Spleen (tissue), 11 donors: ENCODE measurements around the gene NKAIN2. TPM values are rescaled to one million over a fixed set of nuclear protein-coding genes. Genes with fewer than 3 reads are reported as not detected.
"Not testable (repeated sequence)": the region's sequence is repeated elsewhere in the genome, so short reads cannot be mapped to it uniquely, and the experiment has no call there.

Experiments used
- DNase-seq: peaks from one replicate; pipeline ENCODE4 v3.0.0-alpha.2; 2020
- H3K27ac ChIP-seq, 8 donors: fragments of 200-600 bp; sonication (generic) in 7 of 8; 1 replicate in 4 of 8; 2 replicates in 4 of 8; pipeline versions ENCODE4 v1.5.0 to v1.8.0; 2016 to 2021; ENCODE audit warnings: inconsistent platforms in 4 of 8, mild to moderate bottlenecking in 4 of 8, moderate library complexity in 1 of 8
- H3K27me3 ChIP-seq, 7 donors: fragments of 200-600 bp; sonication (generic) in 6 of 7; replicated peaks in 1 of 7; 1 replicate in 4 of 7; 2 replicates in 3 of 7; pipeline versions ENCODE4 v1.5.0 to v1.8.0; 2016 to 2021; ENCODE audit warnings: inconsistent platforms in 3 of 7, mild to moderate bottlenecking in 1 of 7
- H3K36me3 ChIP-seq, 6 donors: fragments of 200-600 bp; sonication (generic) in 5 of 6; 1 replicate in 4 of 6; 2 replicates in 2 of 6; pipeline versions ENCODE4 v1.5.0 to v1.8.0; 2016 to 2021; ENCODE audit warnings: inconsistent platforms in 2 of 6
- H3K4me1 ChIP-seq, 6 donors: fragments of 200-600 bp; sonication (generic) in 5 of 6; 1 replicate in 3 of 6; 2 replicates in 3 of 6; pipeline versions ENCODE4 v1.5.0 to v1.8.0; 2016 to 2021; ENCODE audit warnings: inconsistent platforms in 3 of 6
- H3K4me3 ChIP-seq, 8 donors: fragments of 200-600 bp; sonication (generic) in 7 of 8; 1 replicate in 4 of 8; 2 replicates in 4 of 8; pipeline versions ENCODE4 v1.5.0 to v1.8.0; 2016 to 2021; ENCODE audit warnings: inconsistent platforms in 4 of 8, mild to moderate bottlenecking in 4 of 8, moderate library complexity in 2 of 8
- H3K9me3 ChIP-seq, 8 donors: fragments of 200-600 bp; sonication (generic) in 7 of 8; 1 replicate in 4 of 8; 2 replicates in 4 of 8; pipeline versions ENCODE4 v1.5.0 to v1.8.0; 2016 to 2021; ENCODE audit warnings: inconsistent platforms in 4 of 8
- POLR2A ChIP-seq, 3 donors: fragments of 450-650 bp; IDR thresholded peaks; one replicate each; pipeline ENCODE4 v1.5.1; 2017; ENCODE audit warnings: antibody characterized with exemption in 3 of 3, mild to moderate bottlenecking in 1 of 3
- POLR2AphosphoS5 ChIP-seq, 3 donors: sonication (generic); formaldehyde crosslinking; IDR thresholded peaks; one replicate each; pipeline ENCODE4 v1.5.1; 2017; ENCODE audit warnings: antibody characterized with exemption in 3 of 3
- WGBS, 5 donors: extraction: QIAGEN DNeasy Blood & Tissue Kit in 3 of 5; methylation state at CpG; one replicate each; pipeline versions ENCODE4 v1.1.5 to v1.1.7; 2013 to 2018; 5-methylcytosine and 5-hydroxymethylcytosine counted together
- intact Hi-C: fragments of 100-400 bp; cut with DNase I; formaldehyde crosslinking; loops from one replicate; pipeline ENCODE4 v1.15.0; 2023; ENCODE audit warnings: low total_unique reads
- polyA plus RNA-seq, 3 donors: library from polyadenylated mRNA; stranded (reverse); fragments of 200-250 nt; gene quantifications; one replicate each; pipeline ENCODE4 v1.2.1, GENCODE V29; 2013
- total RNA-seq, 7 donors: library from RNA; depleted of rRNA in 3 of 7; stranded (reverse); fragments of >200 nt in 3 of 7; fragmentation: NEBNext Ultra II Directional in 4 of 7; extraction: Animal tissue kit (Norgen Biotek cat#: 25700) in 4 of 7; gene quantifications; one replicate each; pipeline versions ENCODE4 v1.1.0 to v1.2.1, GENCODE V29; 2016 to 2021
- TF ChIP-seq, protein P1 (sequence below), 11 experiments: fragments of 200-600 bp in 7 of 11; fragments of 450-650 bp in 4 of 11; sonication (generic) in 4 of 11; IDR thresholded peaks in 8 of 11; conservative IDR thresholded peaks in 3 of 11; 1 replicate in 7 of 11; 2 replicates in 4 of 11; pipeline versions ENCODE4 v1.4.0 to v1.8.0; 2016 to 2021; ENCODE audit warnings: antibody characterized with exemption in 11 of 11, inconsistent platforms in 4 of 11, mild to moderate bottlenecking in 1 of 11
- donor health status: healthy with polysubstance abuse.
- donor health status: DM: no; HTN: no; CAD: no; lungs with moderate emphysema.
- donor health status: DM: no; HTN: no; CAD: no.
- donor health status: Bipolar disorder and iron deficiency.
- donor health status: healthy.
- donor health status: DM: no; HTN: no; CAD: no.
- donor health status: DM: yes; HTN: yes; CAD: no.

The NKAIN2 gene
- total and polyA plus RNA-seq, 10 donors = 0.13 to 0.51 (median 0.18) TPM; not detected in 4

DNA sequence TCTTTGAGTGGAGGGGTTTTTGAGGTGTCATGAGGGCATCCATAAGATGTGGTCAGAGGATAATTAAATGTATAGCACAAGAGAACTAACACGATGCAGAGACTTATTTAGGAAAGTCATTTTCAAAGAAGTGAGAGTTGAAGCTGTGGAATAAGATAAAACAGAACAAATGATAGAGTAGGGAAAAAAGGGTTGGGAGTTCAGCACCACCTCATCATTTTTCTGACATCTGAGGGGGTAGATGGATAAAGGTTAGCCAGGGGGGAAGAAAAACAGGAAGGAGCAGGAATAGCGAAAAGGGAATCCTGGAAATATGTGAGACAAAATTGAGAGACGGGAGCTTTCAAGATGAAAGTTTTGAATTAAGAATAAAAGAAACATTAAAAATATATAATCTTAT is 434.2 kb downstream of the NKAIN2 start:
- Histone ChIP-seq H3K27ac (no peak overlapping the region), H3K4me1 (no peaks in the 10 kb centered on the region), H3K9me3 (peaks cover 0 to 24% (median 2%) of the 10 kb centered on the region in 8 donors), H3K4me3 (no peak overlapping the region), H3K27me3 (no peaks in the 10 kb centered on the region), H3K36me3 (no peaks in the 10 kb centered on the region)
- TF ChIP-seq POLR2A (IDR thresholded peaks at IDR 0.05) = no peak
- TF ChIP-seq, protein P1, sequence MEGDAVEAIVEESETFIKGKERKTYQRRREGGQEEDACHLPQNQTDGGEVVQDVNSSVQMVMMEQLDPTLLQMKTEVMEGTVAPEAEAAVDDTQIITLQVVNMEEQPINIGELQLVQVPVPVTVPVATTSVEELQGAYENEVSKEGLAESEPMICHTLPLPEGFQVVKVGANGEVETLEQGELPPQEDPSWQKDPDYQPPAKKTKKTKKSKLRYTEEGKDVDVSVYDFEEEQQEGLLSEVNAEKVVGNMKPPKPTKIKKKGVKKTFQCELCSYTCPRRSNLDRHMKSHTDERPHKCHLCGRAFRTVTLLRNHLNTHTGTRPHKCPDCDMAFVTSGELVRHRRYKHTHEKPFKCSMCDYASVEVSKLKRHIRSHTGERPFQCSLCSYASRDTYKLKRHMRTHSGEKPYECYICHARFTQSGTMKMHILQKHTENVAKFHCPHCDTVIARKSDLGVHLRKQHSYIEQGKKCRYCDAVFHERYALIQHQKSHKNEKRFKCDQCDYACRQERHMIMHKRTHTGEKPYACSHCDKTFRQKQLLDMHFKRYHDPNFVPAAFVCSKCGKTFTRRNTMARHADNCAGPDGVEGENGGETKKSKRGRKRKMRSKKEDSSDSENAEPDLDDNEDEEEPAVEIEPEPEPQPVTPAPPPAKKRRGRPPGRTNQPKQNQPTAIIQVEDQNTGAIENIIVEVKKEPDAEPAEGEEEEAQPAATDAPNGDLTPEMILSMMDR (IDR thresholded peaks at IDR 0.05 in 8 of 11, conservative IDR thresholded peaks at IDR 0.05 in 3 of 11) = no peak
- no peak for TF ChIP-seq POLR2AphosphoS5 (IDR thresholded peaks at IDR 0.05)
- DNase-seq = no peak
- intact Hi-C loops = no loop called here
- WGBS, 5 donors = 77 to 89% (median 81%) methylated on average over 3 of the region's 3 CpGs

- 75 to 92% (median 88%) methylated on average over 2 of the region's 2 CpGs for WGBS, 5 donors
- peaks cover 0 to 24% (median 2%) of the 10 kb centered on the region in 8 donors for H3K9me3 ChIP-seq
- H3K36me3 ChIP-seq, H3K27me3 ChIP-seq, H3K27ac ChIP-seq, H3K4me1 ChIP-seq, H3K4me3 ChIP-seq, DNase-seq, intact Hi-C loops: not testable (repeated sequence)
Measured at GRCh38 chr6:124238408-124238807, 434.7 kb downstream of the NKAIN2 start.

DNA sequence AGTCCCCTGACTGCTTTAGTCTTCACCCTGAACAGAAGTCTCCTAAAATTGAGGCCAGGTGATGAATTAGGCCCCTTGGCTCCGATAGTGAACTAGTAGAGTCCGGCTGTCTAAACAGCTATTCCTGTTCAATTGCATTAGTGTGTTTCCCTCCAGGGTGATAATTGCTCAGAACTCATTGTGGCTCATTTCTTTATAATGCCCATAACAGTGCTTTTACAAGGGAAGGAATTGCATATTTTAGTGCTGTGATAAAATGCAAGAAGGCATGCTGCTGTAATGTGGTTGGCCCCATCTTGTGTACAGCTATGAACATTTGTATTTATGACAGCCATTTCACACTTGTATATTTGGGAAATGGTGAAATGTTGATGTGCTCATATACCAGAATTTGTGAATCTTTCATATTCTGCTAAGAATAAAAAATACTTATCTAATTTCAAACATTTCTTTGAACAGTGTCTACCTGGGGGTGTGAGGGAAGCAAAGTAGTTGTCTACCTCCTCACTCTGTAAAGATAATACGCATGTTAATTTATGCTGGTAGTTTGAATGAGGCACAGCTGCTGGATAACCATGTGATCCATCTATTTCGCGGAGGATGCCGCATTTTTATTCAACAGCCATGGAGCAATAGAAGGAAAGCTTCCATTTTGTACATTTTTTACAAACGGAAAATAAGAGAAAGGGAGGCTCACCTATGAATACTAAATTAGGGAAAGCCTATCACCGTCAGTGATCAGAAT is 451.4 kb downstream of the NKAIN2 start:
- Histone ChIP-seq H3K4me3 (no peak overlapping the region), H3K9me3 (peaks cover 0 to 7% (median 0%) of the 10 kb centered on the region in 8 donors), H3K4me1 (no peaks in the 10 kb centered on the region), H3K27ac (no peak overlapping the region), H3K36me3 (no peaks in the 10 kb centered on the region), H3K27me3 (no peaks in the 10 kb centered on the region)
- 90 to 96% (median 91%) methylated on average over 8 of the region's 8 CpGs for WGBS, 5 donors
- no peak for DNase-seq
- intact Hi-C loops = no loop called here
- TF ChIP-seq, protein P1 (IDR thresholded peaks at IDR 0.05 in 8 of 11, conservative IDR thresholded peaks at IDR 0.05 in 3 of 11) = no peak
- no peak for TF ChIP-seq POLR2A (IDR thresholded peaks at IDR 0.05)
- TF ChIP-seq POLR2AphosphoS5 (IDR thresholded peaks at IDR 0.05) = no peak

GRCh38 chr6:124260337-124260736 is 456.7 kb downstream of the NKAIN2 start:
- Histone ChIP-seq H3K4me3 (no peak overlapping the region), H3K27me3 (no peaks in the 10 kb centered on the region), H3K27ac (no peak overlapping the region), H3K36me3 (no peaks in the 10 kb centered on the region), H3K9me3 (peaks cover 0 to 3% (median 0%) of the 10 kb centered on the region in 8 donors), H3K4me1 (no peaks in the 10 kb centered on the region)
- no peak for DNase-seq
- WGBS, 5 donors = 86 to 91% (median 89%) methylated on average over 1 of the region's 1 CpG
- intact Hi-C loops = no loop called here
- TF ChIP-seq, protein P1 (IDR thresholded peaks at IDR 0.05 in 8 of 11, conservative IDR thresholded peaks at IDR 0.05 in 3 of 11) = no peak
- no peak for TF ChIP-seq POLR2A (IDR thresholded peaks at IDR 0.05)
- TF ChIP-seq POLR2AphosphoS5 (IDR thresholded peaks at IDR 0.05) = no peak
